ENCODE data around the gene ZNF91.

DNA sequence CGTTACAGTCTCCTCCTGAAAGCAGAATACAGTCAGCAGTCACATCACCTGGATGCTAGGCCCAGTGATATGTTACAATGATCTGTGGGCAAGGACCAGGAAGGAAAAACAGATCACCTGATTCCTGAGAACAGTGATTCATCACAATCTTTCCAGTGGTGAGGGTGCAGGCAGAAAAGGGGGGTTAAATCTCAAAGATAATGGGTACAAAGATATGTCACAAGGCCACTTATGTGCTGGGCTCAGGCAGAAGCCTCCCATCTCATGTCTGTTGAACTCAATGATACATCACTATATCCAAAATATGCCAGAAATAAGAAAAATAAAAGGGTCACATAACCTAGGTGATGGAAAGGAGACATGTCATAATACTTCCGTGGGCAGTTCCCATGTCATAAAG lies 10.8 kb upstream of the ZNF91 start:
- TF ChIP-seq, protein P1, sequence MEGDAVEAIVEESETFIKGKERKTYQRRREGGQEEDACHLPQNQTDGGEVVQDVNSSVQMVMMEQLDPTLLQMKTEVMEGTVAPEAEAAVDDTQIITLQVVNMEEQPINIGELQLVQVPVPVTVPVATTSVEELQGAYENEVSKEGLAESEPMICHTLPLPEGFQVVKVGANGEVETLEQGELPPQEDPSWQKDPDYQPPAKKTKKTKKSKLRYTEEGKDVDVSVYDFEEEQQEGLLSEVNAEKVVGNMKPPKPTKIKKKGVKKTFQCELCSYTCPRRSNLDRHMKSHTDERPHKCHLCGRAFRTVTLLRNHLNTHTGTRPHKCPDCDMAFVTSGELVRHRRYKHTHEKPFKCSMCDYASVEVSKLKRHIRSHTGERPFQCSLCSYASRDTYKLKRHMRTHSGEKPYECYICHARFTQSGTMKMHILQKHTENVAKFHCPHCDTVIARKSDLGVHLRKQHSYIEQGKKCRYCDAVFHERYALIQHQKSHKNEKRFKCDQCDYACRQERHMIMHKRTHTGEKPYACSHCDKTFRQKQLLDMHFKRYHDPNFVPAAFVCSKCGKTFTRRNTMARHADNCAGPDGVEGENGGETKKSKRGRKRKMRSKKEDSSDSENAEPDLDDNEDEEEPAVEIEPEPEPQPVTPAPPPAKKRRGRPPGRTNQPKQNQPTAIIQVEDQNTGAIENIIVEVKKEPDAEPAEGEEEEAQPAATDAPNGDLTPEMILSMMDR (IDR thresholded peaks at IDR 0.05; ENCODE audit: insufficient read depth, low read depth, low read length): no peak
- TF ChIP-seq EZH2 (IDR thresholded peaks at IDR 0.05; ENCODE audit: insufficient read depth, low read length): no peak
